ENCODE results near the gene SPTAN1.

- TF ChIP-seq POLR2A (IDR thresholded peaks at IDR 0.05; ENCODE audit: low read length), result no peak
- no peak for TF ChIP-seq GATA1 (IDR thresholded peaks at IDR 0.05; ENCODE audit: low read depth, low read length)
Observed at GRCh38 chr9:128669786-128670185, 117.4 kb downstream of the SPTAN1 start.

Measured in erythroblast (primary cell).